HG03025 (cell line): ENCODE data around the gene C1QL1.

Source experiments
- ATAC-seq: cut with Tn5 transposase; IDR thresholded peaks from one replicate; pipeline ENCODE4 v1.9.1; 2021; ENCODE audit warnings: mild to moderate bottlenecking, moderate library complexity; ENCODE audit not compliant: unreplicated experiment, low FRiP score

C1QL1 gene

DNA sequence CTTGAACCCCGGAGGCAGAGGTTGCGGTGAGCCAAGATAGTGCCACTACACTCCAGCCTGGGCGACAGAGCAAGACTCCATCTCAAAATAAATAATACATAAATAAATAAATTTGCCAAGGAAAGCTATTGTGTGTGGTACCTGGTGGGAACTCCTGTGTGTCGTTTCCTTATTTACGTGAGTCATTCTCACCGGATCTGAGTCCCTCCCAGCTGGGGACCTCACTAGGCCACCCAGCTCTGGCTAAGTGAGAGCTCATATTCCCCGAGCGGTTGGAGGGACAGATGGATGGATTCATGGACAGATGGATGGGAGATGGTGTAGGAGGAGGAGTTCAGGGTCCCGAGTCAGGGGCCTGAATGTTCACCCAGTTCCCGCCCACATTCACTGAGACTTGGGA is 22.9 kb upstream of the C1QL1 start:
- no peak for ATAC-seq

DNA sequence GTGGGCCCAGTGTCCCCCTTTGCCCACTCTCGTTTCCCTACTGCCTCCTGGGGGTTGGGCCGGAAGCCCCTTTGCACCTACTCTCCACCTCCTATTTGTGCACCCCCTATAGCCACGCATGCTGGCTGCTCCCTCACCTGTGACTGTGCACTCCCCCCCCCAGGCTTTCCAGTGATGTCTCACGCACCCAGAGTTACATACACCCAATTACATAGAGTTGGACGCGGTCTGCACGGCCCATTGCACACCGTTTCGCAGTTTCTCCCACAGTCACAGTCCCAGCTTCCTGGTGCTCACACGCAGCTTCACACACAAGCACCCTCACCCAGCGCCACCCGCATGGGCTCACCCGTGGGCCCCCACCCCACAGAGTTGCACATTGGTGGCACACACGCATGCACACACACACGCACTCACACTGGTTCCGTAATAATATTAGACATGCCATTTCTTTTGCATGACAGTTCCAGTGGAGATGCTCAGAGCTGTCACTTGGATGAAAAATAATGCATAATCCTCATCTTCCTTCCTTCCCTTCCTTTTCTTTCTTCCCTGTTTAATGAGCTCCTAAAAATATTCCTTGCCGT is 21.5 kb upstream of the C1QL1 start:
- no peak for ATAC-seq

DNA sequence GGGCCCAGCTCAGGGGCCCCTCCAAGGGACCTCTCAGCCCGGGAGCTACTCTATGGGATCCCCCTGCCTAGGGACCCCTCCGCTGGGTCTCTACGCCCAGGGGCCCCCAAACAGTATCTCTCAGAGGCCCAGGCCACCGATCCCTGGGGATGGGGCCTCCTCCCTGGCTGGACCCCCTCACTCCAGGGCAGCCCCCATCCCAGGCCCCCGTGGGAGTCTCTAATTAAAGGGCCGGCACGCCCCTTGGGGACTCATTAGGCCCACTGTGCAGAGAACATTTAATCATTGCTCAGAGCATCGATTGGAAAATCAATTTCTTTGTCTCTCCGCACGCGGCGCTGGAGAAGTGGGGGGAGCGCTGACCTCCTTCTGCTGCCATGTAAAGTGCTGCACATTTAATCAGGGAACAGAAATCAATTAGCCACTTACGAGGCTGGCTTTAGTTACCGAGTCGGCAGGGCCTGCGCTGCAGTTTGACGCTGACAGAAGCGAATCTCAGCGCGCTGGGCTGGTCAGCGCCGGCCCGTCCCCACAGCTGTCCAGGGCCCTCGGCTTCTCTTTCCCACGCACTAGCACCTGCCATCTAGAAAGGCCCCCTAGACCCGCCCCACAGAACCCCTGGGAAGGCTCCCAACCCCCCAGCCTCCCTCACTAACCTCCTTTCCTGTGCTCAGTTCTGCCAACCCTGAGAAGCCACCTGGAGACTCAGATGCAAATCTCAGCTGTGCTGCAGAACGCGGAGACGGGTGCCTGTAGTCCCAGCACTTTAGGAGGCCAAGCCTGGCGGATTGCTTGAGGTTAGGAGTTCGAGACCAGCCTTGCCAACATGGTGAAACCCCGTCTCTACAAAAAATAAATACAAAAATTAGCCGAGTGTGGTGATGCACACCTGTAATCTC is 20.2 kb upstream of the C1QL1 start:
- ATAC-seq: no peak

DNA sequence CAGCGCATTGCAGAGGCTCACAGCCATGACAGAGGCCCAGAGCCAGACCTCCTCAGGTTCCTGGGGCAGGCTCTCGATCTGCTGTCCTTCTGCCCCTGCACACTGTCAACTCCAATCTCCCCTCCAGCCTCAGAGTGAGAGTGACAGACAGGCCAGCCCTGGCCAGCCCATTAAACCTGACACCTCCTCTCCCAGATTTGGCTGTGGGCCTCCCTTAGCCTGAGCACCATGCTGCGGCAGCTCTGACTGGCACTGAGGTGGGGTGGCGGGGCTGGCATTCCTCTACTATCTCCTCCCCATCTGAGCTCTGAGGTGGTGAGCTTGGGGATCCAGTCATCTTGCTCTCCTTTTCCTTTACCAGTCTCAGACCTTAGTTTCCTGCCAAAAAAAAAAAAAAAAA is 15.5 kb upstream of the C1QL1 start:
- ATAC-seq: no peak

DNA sequence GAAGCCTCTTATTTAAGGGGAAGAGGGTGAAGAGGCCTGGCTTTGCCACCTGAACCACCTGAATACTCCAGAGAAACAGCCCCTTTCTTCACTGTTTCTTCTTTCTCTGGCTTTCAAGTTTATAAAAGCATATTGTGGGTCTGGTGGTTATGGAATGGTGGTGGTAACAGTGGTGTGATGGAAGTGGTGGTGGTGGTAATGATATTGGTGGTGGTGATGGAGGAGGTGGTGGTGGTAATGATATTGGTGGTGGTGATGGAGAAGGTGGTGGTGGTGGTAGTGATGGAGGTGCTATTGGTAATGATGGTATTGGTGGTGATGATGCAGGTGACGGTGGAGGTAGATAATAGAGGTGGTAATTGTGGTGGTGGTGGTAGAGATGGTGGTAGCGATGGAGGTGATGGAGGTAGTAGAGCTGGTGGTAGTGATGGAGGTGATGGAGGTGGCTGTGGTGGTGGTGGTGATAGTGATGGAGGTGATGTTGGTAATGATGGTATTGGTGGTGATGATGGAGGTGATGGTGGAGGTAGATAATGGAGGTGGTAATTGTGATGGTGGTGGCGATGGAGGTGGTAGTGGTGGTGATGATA is 14.1 kb upstream of the C1QL1 start:
- ATAC-seq: no peak

DNA sequence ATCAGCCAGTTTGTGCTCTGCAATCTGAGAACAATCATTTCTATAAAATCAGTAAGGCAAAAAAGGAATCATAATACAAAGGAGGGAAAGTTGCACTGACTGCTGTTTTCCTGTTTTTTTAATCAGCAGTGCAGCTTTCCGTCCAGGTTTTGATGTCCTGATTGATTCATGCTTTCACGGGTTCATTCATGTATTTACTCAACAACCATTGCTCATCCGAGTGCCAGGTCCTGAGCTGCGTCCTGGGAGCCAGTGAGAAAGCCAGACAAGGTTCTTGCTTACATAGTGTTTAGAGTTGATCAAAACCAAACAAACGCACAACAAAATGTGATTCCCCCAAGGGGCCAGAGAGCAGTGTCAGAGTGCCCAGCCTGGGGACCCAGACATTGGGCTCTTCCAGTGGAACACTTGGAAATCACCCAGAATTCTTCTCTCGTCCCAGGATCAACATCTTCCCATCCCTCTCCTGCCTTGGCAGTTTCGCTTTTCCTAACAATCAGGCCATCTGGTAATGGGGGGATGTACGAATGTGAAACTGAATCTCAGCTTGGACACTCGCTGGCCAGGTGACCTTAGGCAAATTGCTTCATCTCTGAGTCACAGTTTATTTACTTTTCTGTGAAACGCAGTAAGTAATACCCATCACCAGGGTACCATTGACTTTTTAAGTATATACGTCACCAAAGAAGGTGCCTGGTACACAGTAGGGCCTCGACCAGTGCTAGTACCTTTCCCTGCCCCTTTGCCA is 13.3 kb upstream of the C1QL1 start:
- ATAC-seq: no peak

GRCh38 chr17:44979426-44979995 is 11.4 kb upstream of the C1QL1 start:
- no peak for ATAC-seq

- no peak for ATAC-seq
Observed at GRCh38 chr17:44978807-44979206, 10.7 kb upstream of the C1QL1 start.

- no peak for ATAC-seq
Observed at GRCh38 chr17:44977814-44978550, 9.9 kb upstream of the C1QL1 start.

DNA sequence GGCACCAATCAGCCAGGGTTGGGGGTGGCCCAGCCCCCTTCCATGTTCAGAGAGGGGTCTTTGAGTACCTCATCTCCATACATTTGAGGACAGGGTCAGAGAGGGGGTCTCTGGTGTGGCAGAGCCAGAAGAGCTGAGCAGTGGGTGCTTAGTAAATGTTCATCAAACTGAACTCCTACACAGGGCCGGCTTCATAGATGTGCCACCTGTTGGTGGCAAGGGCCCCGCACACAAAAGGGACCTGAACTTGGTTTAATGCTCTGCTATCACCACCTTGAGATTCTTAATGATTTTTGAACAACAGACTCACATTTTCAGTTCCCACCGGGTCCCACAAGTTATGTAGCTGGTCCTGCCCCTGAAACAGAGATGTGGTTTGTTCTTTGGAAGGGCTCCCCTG is 9.0 kb upstream of the C1QL1 start:
- ATAC-seq: no peak

DNA sequence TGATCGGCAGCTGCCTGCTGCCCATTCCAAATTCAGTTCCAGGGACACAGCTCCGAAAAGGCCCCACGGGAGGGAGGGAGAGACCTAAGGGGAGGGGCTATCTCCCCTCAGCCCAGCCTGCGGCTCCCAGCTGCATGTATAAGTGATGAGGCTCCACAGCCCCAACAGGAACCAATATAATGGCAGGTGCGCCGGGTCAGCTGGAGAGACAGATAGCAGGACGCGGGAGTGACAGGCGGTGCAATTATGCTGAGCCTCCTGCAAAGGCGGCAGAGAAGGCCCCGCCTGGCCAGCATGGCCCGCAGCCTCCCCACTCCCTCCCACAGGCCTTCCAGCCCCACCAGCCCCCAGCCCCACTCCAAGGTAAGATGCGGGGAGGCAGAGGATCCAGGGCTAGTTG is 8.1 kb upstream of the C1QL1 start:
- no peak for ATAC-seq

DNA sequence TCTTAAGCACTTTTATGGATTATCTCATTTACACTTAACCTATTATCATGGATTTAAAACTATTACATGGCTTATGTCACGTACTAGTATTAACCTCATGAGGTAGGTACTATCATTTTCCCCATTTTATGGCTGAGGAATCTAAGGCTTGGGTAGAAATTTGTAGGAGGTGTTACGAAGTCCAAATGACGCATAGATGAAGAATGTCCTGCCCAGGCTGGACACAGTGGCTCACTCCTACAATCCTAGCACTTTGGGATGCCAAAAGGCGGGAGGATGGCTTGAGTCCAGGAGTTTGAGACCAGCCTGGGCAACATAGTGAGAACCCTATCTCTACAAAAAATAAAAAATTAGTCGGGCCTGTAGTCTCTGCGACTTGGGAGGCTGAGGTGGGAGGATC is 4.8 kb upstream of the C1QL1 start:
- ATAC-seq: no peak

DNA sequence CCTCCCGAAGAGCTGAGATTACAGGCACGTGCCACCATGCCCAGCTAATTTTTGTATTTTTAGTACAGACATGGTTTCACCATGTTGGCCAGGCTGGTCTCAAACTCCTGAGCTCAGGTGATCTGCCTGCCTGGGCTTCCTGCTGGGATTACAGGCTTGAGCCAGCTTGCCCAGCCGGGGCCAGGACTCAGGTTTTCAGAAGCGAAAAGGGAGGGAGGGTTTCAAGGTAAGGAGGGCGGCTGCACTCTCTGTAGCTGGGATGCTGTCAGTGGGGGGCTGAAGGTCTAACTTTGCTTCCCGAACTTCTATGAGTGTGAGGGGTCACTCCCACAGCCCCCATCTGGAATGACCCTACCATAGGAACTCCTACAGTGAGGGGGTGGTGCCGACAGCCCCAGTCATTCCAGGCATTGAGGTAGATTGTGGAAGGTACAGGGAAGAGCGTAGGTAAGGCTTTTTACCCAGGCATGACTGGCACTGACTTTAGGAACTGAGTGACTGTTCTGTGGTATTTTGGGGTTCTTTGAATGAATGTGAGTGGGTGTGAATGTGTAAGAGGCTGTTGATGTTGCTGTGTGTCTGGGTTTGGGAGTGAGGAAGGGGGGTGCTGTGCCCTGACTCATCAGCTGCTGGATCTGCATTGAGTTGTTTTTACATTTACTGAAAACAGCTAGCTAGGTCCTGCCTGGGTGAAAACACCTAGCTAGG is 3.8 kb upstream of the C1QL1 start:
- ATAC-seq: no peak

DNA sequence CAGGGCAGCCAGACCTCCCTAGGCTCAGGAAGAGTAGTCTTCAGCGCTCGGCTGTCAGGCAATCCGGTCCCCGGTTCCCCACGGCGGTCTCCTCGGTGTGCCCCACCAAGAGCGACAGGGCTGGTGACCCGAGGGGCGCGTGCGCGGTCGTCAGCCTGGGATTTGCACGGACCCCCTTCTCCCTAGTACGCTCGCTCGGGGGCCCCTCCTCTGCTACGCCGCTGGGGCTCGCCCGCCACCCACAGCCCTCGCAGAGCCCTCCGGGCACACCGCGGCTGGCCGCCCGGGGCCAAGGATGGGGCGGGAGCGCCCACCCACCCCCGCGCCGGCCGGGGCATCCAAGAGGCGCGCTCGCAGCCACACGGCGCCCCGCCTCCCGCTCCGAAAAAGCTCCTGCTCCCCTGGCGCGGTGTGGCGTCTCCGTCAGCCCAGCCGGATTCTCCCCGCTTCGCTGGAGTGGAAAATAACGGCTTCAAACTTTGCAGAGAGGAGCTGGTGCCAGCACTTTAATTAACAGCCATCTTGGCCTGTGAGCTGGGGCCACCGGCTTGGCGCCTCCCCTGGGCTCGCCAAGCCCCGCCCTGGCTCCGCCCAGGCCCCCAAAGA is 2.1 kb upstream of the C1QL1 start:
- no peak for ATAC-seq

GRCh38 chr17:44969144-44969780 is 1.2 kb upstream of the C1QL1 start:
- no peak for ATAC-seq

- ATAC-seq: no peak
Observed at GRCh38 chr17:44967907-44968224, 237 bp downstream of the C1QL1 start.

GRCh38 chr17:44967026-44967906 is 837 bp downstream of the C1QL1 start:
- no peak for ATAC-seq
